GM21528 (cell line): Measurements from ENCODE around the gene TDRKH.
"Not testable (repeated sequence)": the region's sequence is repeated elsewhere in the genome, so short reads cannot be mapped to it uniquely, and the experiment has no call there.

Experiments
- ATAC-seq: cut with Tn5 transposase; IDR thresholded peaks from one replicate; pipeline ENCODE4 v1.9.1; 2021; ENCODE audit warnings: mild to moderate bottlenecking, moderate library complexity; ENCODE audit not compliant: unreplicated experiment, low FRiP score

Gene TDRKH

GRCh38 chr1:151803915-151804314 lies 13.6 kb upstream of the TDRKH start:
- ATAC-seq: no peak

GRCh38 chr1:151803164-151803563 lies 12.9 kb upstream of the TDRKH start:
- no peak for ATAC-seq

- no peak for ATAC-seq
Measured at GRCh38 chr1:151802372-151802771, 12.1 kb upstream of the TDRKH start.

GRCh38 chr1:151801846-151802245 lies 11.5 kb upstream of the TDRKH start:
- ATAC-seq: no peak

GRCh38 chr1:151801310-151801820 lies 11.1 kb upstream of the TDRKH start:
- no peak for ATAC-seq

- no peak for ATAC-seq
Measured at GRCh38 chr1:151800830-151801229, 10.5 kb upstream of the TDRKH start.

- no peak for ATAC-seq
Measured at GRCh38 chr1:151799179-151800022, 9.1 kb upstream of the TDRKH start.

- no peak for ATAC-seq
Measured at GRCh38 chr1:151798571-151798970, 8.3 kb upstream of the TDRKH start.

- peak; percentile 10 for ATAC-seq
Measured at GRCh38 chr1:151790940-151791651, 796 bp upstream of the TDRKH start.

- no peak for ATAC-seq
Measured at GRCh38 chr1:151787689-151788088, 2.6 kb downstream of the TDRKH start.

- ATAC-seq: no peak
Measured at GRCh38 chr1:151783796-151784195, 6.5 kb downstream of the TDRKH start.

- ATAC-seq: no peak
Measured at GRCh38 chr1:151782741-151783140, 7.6 kb downstream of the TDRKH start.

GRCh38 chr1:151782026-151782425 lies 8.3 kb downstream of the TDRKH start:
- ATAC-seq: not testable (repeated sequence)

GRCh38 chr1:151780736-151781135 lies 9.6 kb downstream of the TDRKH start:
- not testable (repeated sequence) for ATAC-seq

GRCh38 chr1:151779852-151780251 lies 10.4 kb downstream of the TDRKH start:
- no peak for ATAC-seq

GRCh38 chr1:151777317-151777716 lies 13.0 kb downstream of the TDRKH start:
- no peak for ATAC-seq

- no peak for ATAC-seq
Measured at GRCh38 chr1:151776665-151777062, 13.6 kb downstream of the TDRKH start.

GRCh38 chr1:151775894-151776664 lies 14.2 kb downstream of the TDRKH start:
- no peak for ATAC-seq

- no peak for ATAC-seq
Measured at GRCh38 chr1:151774256-151774922, 15.9 kb downstream of the TDRKH start.

- ATAC-seq: no peak
Measured at GRCh38 chr1:151773702-151774101, 16.6 kb downstream of the TDRKH start.
